ENCODE measurements around the gene ANKIB1. TPM values are rescaled to one million over a fixed set of nuclear protein-coding genes. Genes with fewer than 3 reads are reported as not detected.
"Not testable (repeated sequence)": the region's sequence is repeated elsewhere in the genome, so short reads cannot be mapped to it uniquely, and the experiment has no call there.

Gene ANKIB1
- total and polyA plus RNA-seq, 2 experiments from 2014 or later: 12.6 to 43.1 TPM

GRCh38 chr7:92437956-92438491 is 192.2 kb downstream of the ANKIB1 start:
- no peaks in the 10 kb centered on the region for H4K20me1 ChIP-seq (ENCODE audit: insufficient read depth)
- H3K27me3 ChIP-seq (replicated peaks; ENCODE audit: insufficient read depth): no peaks in the 10 kb centered on the region; the same call in 1 of the 2 replicates
- H3K4me3 ChIP-seq: no peak overlapping the region
- no peaks in the 10 kb centered on the region for H3F3A ChIP-seq (ENCODE audit: insufficient read depth)
- H3K9me2 ChIP-seq (ENCODE audit: insufficient read depth): no peaks in the 10 kb centered on the region
- WGBS, 2 experiments (ENCODE audit: low coverage in 1 of 2, low lambda C conversion rate in 2 of 2, missing lambda C conversion rate in 2 of 2): 37 to 38% methylated on average over 6 of the region's 6 CpGs
- H3K27ac ChIP-seq: no peak overlapping the region
- H3K36me3 ChIP-seq (ENCODE audit: low read depth): no peaks in the 10 kb centered on the region
- no peaks in the 10 kb centered on the region for H3K4me1 ChIP-seq (ENCODE audit: insufficient read depth)
- TF ChIP-seq EZH2 (IDR thresholded peaks at IDR 0.05; ENCODE audit: insufficient read depth, poor library complexity, severe bottlenecking): no peak
- no peak for TF ChIP-seq EZH2phosphoT487 (IDR thresholded peaks at IDR 0.05; ENCODE audit: insufficient read depth, low read depth)
- no peaks in the 10 kb centered on the region for H3K79me2 ChIP-seq (ENCODE audit: insufficient read depth)
- in situ Hi-C loops (cut with MboI): no loop called here
- H2AFZ ChIP-seq: no peak overlapping the region
- H3K4me2 ChIP-seq (ENCODE audit: unreplicated experiment): no peak overlapping the region
- no peak overlapping the region for H3K9ac ChIP-seq
- DNase-seq: no peak
- no peaks in the 10 kb centered on the region for H3K9me3 ChIP-seq (ENCODE audit: low read depth)

DNA sequence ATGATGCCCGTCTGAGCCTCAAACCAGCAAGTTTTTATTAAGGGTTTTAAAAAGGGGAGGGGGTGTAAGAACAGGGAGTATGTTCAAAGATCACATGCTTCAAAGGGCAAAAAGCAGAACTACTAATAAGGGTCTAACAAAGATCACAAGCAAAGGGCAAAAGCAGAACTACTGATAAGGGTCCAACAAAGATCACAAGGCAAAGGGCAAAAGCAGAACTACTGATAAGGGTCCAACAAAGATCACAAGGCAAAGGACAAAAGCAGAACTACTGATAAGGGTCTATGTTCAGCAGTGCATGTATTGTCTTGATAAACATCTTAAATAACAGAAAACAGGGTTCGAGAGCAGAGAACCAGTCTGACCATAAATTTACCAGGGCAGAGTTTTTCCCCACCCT is 196.9 kb downstream of the ANKIB1 start:
- H3K27ac ChIP-seq; H3K9ac ChIP-seq; H3F3A ChIP-seq (ENCODE audit: insufficient read depth); H4K20me1 ChIP-seq (ENCODE audit: insufficient read depth); DNase-seq; H3K9me3 ChIP-seq (ENCODE audit: low read depth); H3K4me3 ChIP-seq; H3K4me1 ChIP-seq (ENCODE audit: insufficient read depth); H3K79me2 ChIP-seq (ENCODE audit: insufficient read depth); H3K27me3 ChIP-seq (replicated peaks; ENCODE audit: insufficient read depth); in situ Hi-C loops (cut with MboI); H3K4me2 ChIP-seq (ENCODE audit: unreplicated experiment); H3K36me3 ChIP-seq (ENCODE audit: low read depth); H3K9me2 ChIP-seq (ENCODE audit: insufficient read depth); H2AFZ ChIP-seq: not testable (repeated sequence)
- WGBS, 2 experiments (ENCODE audit: low coverage in 1 of 2, low lambda C conversion rate in 2 of 2, missing lambda C conversion rate in 2 of 2): 46 to 53% methylated on average over 2 of the region's 2 CpGs

DNA sequence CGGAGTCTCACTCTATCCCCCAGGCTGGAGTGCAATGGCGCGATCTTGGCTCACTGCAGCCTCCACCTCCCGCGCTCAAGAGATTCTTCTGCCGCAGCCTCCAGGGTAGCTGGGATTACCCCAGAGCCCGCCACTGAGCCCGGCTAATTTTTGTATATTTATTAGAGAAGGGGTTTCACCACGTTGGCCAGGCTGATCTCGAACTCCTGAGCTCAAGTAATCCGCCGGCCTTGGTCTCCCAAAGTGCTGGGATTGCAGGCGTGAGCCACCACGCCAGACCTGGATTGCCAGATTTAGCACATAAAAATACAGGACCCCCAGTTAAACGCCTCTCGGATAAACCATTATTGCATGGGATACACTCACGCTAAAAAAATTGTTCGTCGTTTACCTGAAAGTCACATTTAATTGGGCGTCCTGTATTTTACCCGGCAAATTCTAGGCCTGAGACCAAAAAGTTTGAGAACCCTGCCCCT is 201.1 kb downstream of the ANKIB1 start:
- peak overlapping the region; percentile 85; the same call in 1 of the 2 replicates for H3K4me3 ChIP-seq
- peak overlapping the region; percentile 36; the same call in 1 of the 2 replicates for H3K9ac ChIP-seq
- WGBS, 2 experiments (ENCODE audit: low coverage in 1 of 2, low lambda C conversion rate in 2 of 2, missing lambda C conversion rate in 2 of 2): 47% methylated on average over 19 to 21 of the region's 21 CpGs

GRCh38 chr7:92447345-92448204 is 201.8 kb downstream of the ANKIB1 start, which contains the start of gene GATAD1:
TSS of gene GATAD1 (plus strand) at chr7:92447482. CDS start at chr7:92447730, 248 bp downstream.
- no peaks in the 10 kb centered on the region for H4K20me1 ChIP-seq (ENCODE audit: insufficient read depth)
- peak within 1 kb of the TSS; percentile 87 for H3K9ac ChIP-seq
- peak; percentile 96 for DNase-seq
- no peaks in the 10 kb centered on the region for H3K9me3 ChIP-seq (ENCODE audit: low read depth)
- no peaks in the 10 kb centered on the region for H3K9me2 ChIP-seq (ENCODE audit: insufficient read depth)
- H3K79me2 ChIP-seq (ENCODE audit: insufficient read depth): peaks cover 29% of the 10 kb centered on the region
- no peaks in the 10 kb centered on the region for H3F3A ChIP-seq (ENCODE audit: insufficient read depth)
- peak within 1 kb of the TSS; percentile 84 for H2AFZ ChIP-seq
- H3K27ac ChIP-seq: peak within 1 kb of the TSS; percentile 60
- 0 out of 2 replicates have a peak, but pooled peaks cover 6% of the 10 kb centered on the region for H3K4me1 ChIP-seq (ENCODE audit: insufficient read depth)
- WGBS, 2 experiments (ENCODE audit: low coverage in 1 of 2, low lambda C conversion rate in 2 of 2, missing lambda C conversion rate in 2 of 2): 1% methylated on average over 44 to 75 of the region's 87 CpGs
- H3K4me2 ChIP-seq (ENCODE audit: unreplicated experiment): peak within 1 kb of the TSS; percentile 82
- H3K27me3 ChIP-seq (replicated peaks; ENCODE audit: insufficient read depth): no peaks in the 10 kb centered on the region
- TF ChIP-seq EZH2 (IDR thresholded peaks at IDR 0.05; ENCODE audit: insufficient read depth, poor library complexity, severe bottlenecking) (no peak), EZH2phosphoT487 (IDR thresholded peaks at IDR 0.05; ENCODE audit: insufficient read depth, low read depth) (no peak)
- H3K36me3 ChIP-seq (ENCODE audit: low read depth): peaks cover 21% of the 10 kb centered on the region; the same call in 1 of the 2 replicates
- in situ Hi-C loops (cut with MboI): no loop called here
- H3K4me3 ChIP-seq: peak within 1 kb of the TSS; percentile 85

More for the DNA sequence above, 201.1 kb downstream of the ANKIB1 start:
- 0 out of 2 replicates have a peak, but pooled peaks cover 6% of the 10 kb centered on the region for H3K4me1 ChIP-seq (ENCODE audit: insufficient read depth)
- TF ChIP-seq EZH2 (IDR thresholded peaks at IDR 0.05; ENCODE audit: insufficient read depth, poor library complexity, severe bottlenecking) (no peak), EZH2phosphoT487 (IDR thresholded peaks at IDR 0.05; ENCODE audit: insufficient read depth, low read depth) (no peak)
- H2AFZ ChIP-seq: peak overlapping the region; percentile 84
- H3K27ac ChIP-seq: no peak overlapping the region
- no peaks in the 10 kb centered on the region for H3K27me3 ChIP-seq (replicated peaks; ENCODE audit: insufficient read depth)
- H3F3A ChIP-seq (ENCODE audit: insufficient read depth): no peaks in the 10 kb centered on the region
- peaks cover 29% of the 10 kb centered on the region for H3K79me2 ChIP-seq (ENCODE audit: insufficient read depth)
- H3K36me3 ChIP-seq (ENCODE audit: low read depth): peaks cover 21% of the 10 kb centered on the region; the same call in 1 of the 2 replicates
- H3K4me2 ChIP-seq (ENCODE audit: unreplicated experiment): no peak overlapping the region
- no peaks in the 10 kb centered on the region for H3K9me3 ChIP-seq (ENCODE audit: low read depth)
- H4K20me1 ChIP-seq (ENCODE audit: insufficient read depth): no peaks in the 10 kb centered on the region
- no peaks in the 10 kb centered on the region for H3K9me2 ChIP-seq (ENCODE audit: insufficient read depth)
- no peak for DNase-seq
- in situ Hi-C loops (cut with MboI): no loop called here
